AG10803 (cell line): ENCODE measurements around the gene STK39.

Experiments used
- DNase-seq: peaks from one replicate; pipeline ENCODE4 v3.0.0; 2010; ENCODE audit warnings: low read depth
- H3K4me3 ChIP-seq: 2 replicates; pipeline ENCODE4 v1.5.1; 2011; ENCODE audit warnings: mild to moderate bottlenecking, low read length, control low read depth
- CTCF ChIP-seq: conservative IDR thresholded peaks from 2 replicates; pipeline ENCODE4 v1.5.1; 2011; ENCODE audit warnings: mild to moderate bottlenecking, low read length, control low read depth, inconsistent platforms

Gene STK39

GRCh38 chr2:167941604-167942003 lies 305.8 kb downstream of the STK39 start:
- TF ChIP-seq CTCF: no peak
- DNase-seq: no peak
- H3K4me3 ChIP-seq: no peak overlapping the region

GRCh38 chr2:167940734-167941507 lies 306.5 kb downstream of the STK39 start:
- H3K4me3 ChIP-seq: no peak overlapping the region
- no peak for DNase-seq
- TF ChIP-seq CTCF: no peak

- no peak for TF ChIP-seq CTCF
- DNase-seq: peak; percentile 20
- H3K4me3 ChIP-seq: no peak overlapping the region
Measured at GRCh38 chr2:167940346-167940725, 307.1 kb downstream of the STK39 start.

GRCh38 chr2:167939514-167940345 lies 307.7 kb downstream of the STK39 start:
- DNase-seq: no peak
- no peak overlapping the region for H3K4me3 ChIP-seq
- no peak for TF ChIP-seq CTCF

- no peak for TF ChIP-seq CTCF
- no peak overlapping the region for H3K4me3 ChIP-seq
- no peak for DNase-seq
Measured at GRCh38 chr2:167937403-167937802, 310.0 kb downstream of the STK39 start.

GRCh38 chr2:167935803-167936110 lies 311.6 kb downstream of the STK39 start:
- no peak overlapping the region for H3K4me3 ChIP-seq
- TF ChIP-seq CTCF: no peak
- DNase-seq: no peak
